C4-2B (cell line): ENCODE results near the gene FAXDC2.

ENCODE experiments used
- H3K27ac ChIP-seq: fragments of 450-650 bp; 2 replicates; pipeline ENCODE4 v1.5.1; 2017
- CTCF ChIP-seq: fragments of 450-650 bp; conservative IDR thresholded peaks from 2 replicates; pipeline ENCODE4 v1.5.1; 2017; ENCODE audit warnings: mild to moderate bottlenecking
- ZFX ChIP-seq: fragments of 450-650 bp; IDR thresholded peaks from 2 replicates; pipeline ENCODE4 v1.6.1; 2017

The FAXDC2 gene

GRCh38 chr5:154868702-154869101, 18.3 kb upstream of the FAXDC2 start:
- TF ChIP-seq CTCF: 0 out of 2 replicates have a peak, but pooled peaks have one; percentile 11
- no peak for TF ChIP-seq ZFX
- H3K27ac ChIP-seq: no peak overlapping the region

GRCh38 chr5:154866841-154867240, 16.4 kb upstream of the FAXDC2 start:
- H3K27ac ChIP-seq: no peak overlapping the region
- TF ChIP-seq CTCF (no peak), ZFX (no peak)

- TF ChIP-seq CTCF (no peak), ZFX (no peak)
- H3K27ac ChIP-seq: no peak overlapping the region
These were observed 15.2 kb upstream of the FAXDC2 start for GRCh38 chr5:154865466-154866184.

GRCh38 chr5:154863291-154864080, 13.1 kb upstream of the FAXDC2 start:
- no peak overlapping the region for H3K27ac ChIP-seq
- TF ChIP-seq ZFX (no peak), CTCF (no peak)

- TF ChIP-seq CTCF: no peak
- H3K27ac ChIP-seq: no peak overlapping the region
These were observed 12.4 kb upstream of the FAXDC2 start for GRCh38 chr5:154862766-154863165.

- no peak for TF ChIP-seq CTCF
- TF ChIP-seq ZFX: no peak
- H3K27ac ChIP-seq: no peak overlapping the region
These were observed 11.5 kb upstream of the FAXDC2 start for GRCh38 chr5:154861946-154862345.

GRCh38 chr5:154860765-154861164, 10.4 kb upstream of the FAXDC2 start:
- H3K27ac ChIP-seq: no peak overlapping the region
- no peak for TF ChIP-seq ZFX
- TF ChIP-seq CTCF: no peak
